Stimulated activated CD4-positive, alpha-beta T cell treated with anti-CD3 and anti-CD28 coated beads, Interleukin-15, amount 100 ng/mL, for 1 hour (primary cell): ENCODE results near the gene CDH13.

Source experiments
- DNase-seq, 2 donors: peaks; one replicate each; pipeline ENCODE4 v3.0.0-alpha.2; 2020; ENCODE audit warnings: low read depth in 1 of 2, low spot score in 1 of 2

The CDH13 gene

DNA sequence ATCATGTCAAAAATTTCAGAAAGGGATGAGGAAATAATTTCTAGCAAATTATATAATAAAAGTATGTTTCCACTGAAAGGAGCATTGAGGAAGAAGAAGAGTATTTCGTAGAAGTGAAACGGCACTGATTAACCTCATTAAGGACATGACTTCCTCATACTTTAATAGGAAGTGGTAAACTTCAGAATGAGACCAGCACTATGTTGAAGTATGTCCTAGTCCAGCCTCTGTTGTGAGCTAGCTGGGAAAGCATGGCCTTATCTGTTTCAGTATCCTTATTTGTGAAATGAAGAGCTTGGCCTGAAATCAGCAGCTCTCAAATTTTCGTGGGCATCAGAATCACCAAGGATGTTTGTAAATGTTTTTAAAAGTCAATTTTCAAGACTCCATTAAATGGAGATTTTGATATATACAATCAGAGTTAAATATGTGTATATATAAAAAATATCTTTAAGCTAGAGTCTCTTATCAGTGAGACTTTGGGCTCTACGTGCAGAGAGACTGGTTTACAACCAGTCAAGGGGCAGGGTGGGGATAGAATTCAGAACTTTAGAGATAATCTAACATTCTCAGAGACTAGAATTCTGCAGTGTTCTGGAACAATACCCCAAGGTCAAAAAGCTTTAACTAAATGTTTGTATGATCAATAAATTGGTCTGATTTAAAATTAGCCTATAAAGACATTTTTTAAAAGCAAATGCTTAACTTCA lies 365.4 kb downstream of the CDH13 start:
- no peak for DNase-seq

DNA sequence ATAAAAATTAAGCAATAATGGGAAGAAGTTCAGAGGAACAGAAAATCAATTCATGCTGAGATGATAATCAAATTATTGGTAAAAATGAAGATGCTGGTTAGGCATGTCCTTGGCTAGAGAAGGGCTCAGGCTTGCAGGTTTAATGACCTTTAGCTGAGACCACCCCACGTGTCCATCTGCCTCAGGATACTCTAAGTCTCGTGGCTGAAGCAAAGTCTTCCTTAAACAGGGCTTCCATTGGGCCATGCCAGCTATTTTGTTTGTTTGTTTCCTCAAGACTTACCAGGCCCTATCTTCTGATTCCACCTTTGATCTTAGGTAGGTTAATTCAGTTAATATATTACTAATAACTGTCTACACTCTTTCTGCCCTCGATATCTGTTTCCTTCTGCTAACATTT lies 366.0 kb downstream of the CDH13 start:
- DNase-seq: no peak

DNA sequence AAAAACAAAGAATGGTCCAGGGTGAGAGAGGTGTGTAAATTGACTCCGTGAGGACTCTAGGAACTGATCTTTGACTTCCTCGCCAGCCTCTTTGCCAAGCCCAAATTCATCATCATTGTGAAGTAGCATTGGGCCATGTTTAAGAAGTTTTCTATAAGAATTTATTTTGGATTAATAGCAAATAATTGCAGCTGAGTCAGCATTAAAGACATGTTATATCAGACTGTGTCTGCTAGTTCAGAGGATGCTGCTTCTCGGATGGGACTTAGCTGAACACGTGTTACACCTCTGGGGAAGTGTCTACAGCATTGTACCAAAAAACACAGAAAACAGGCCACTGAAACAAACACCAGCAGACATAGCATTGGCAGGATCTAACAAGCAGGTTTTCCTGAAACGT lies 366.6 kb downstream of the CDH13 start:
- DNase-seq: no peak

DNA sequence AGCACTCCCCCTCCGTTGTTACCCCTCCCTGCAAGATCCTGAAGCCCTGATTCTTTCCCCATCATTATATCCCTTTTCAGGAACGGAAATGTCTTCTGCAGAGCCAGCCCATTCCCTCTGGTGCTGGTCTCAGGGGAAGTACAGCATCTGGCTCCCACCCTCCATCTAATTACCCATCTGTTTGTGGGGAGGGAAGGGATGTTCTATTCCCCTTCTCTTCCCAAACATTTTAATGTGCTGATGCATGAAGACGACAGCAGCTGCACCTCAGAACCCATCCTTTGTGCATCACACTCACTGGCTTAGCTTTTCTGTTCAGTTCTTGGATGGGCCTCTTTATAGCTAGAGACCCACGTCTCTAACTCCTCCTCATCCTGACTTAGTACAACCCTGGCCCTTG lies 367.2 kb downstream of the CDH13 start:
- DNase-seq: no peak

DNA sequence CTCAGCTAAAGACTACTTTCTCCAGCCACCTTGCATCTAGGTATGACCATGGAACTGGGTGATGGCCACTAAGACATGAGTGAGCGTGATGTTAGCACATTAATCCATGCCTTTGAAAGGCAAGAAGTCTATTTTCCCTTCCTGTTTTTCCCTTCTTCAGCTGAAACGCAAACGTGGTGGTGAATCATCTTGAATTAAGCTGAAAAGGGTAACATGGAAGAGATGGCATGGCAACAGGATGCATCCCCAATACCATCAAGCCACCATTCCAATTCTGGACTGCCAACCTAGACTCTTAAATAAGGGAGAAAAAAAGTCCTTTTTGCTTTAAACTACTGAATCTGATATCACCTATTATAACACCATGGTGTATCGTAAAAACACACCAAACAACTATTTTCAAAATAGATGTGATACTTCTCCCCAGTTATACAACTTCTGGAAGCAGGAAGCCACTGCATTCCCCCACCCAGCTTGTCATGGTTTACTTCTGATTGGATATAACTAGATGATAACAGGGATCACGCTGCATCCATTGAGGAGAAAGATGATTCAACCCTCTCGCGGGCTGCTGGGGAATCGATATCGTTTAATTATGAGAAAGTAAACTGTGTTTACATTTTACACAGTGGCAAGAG lies 368.6 kb downstream of the CDH13 start:
- DNase-seq: no peak

DNA sequence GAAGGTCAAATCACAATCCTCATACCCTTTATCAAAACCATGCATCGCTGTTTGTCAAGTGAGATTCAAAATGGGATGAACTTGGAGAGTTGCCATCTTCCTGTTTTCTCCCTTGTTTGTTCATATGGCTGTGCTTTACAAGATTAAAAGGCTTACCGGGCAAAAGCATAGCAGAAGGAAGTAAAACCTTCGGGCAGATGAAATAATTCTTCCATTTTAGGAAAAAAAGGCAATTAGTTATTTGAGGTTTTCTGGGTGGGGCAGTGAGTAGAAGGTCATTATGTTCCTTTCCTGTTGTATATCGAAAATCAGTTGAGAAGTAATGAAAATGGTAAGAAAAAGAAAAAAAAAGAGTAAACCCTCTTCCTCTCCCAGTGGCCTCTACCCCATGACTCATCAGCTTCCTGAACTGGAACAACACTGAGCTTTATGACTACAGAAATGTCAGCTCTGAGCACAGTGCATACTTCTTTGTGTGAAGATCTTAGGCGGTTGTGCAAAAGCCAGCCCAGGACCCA lies 369.2 kb downstream of the CDH13 start:
- DNase-seq: no peak

DNA sequence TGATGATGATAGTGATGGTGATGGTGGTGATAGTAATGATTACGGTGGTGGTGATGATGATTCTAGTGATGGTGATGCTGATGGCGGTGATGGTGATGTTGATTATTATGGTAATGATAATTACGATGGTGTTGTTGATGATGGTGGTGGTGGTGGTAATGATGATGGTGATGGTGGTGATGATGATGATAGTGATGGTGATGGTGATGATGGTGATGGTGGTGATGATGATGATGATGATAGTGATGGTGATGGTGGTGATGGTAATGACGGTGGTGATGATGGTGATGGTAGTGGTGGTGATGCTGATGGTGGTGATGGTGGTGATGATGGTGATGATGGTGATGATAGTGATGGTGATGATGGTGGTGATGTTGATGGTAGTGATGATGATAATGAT lies 370.0 kb downstream of the CDH13 start:
- DNase-seq: no peak

DNA sequence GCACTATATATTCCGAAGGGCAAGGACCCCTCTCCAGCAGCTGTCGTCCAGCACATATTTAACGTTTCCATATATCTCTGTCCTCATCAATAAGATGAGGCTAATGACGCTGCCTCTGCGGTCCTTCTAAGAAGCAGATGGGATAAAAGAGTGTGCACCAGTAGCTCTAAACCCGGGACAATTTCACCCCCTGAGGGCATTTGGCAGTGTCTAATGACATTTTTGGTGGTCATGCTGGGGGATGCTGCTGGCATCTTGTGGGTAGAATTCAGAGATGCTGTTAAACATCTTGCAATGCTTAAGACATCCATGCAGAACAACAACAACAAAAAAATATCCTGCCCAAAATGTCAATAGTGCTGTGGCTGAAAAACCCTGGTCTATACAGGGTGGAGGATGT lies 372.9 kb downstream of the CDH13 start:
- no peak for DNase-seq

DNA sequence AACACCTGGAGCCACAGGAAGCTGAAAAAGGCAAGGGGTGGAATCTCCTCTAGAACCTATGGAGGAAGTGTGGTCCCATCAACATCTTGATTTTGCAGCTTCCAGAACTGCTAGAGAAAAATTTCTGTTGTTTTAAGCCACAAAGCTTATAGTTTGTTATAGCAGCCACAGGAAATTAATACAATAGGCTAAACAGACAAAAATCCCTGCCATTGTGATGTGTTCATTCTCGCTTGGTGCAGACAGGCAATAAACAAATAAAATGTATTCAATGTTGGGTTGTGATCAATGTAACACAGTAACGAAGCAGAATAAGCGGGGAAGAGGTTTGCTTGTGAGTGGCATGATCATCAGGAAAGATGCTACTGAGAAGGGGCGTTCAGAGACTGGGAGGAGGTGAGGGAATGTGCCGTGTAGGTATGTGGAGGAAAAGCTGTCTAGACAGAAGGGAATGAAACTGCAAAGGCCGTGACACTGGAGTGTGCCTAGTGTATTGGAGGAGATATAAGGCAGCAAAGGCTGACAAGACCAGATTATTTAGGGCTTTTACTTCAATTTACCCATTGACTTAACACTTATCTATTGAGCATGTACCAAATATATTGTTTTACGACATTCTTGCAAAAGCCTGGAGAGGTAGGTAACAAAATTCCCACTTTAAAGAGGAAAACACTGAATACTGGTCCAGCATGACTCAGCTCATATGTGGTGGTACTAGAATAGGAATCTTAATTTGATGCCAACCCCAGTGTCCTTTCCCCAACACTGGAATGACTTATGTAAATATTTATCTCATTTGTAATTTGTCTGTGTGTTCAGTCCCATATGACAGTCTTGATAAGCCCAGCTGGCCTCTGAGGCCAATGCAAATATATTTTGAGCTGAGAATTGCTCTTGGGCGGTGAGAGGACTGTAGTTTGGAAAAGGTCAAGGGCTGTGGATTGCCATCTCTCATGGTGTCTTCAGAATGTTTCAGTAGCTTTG lies 375.9 kb downstream of the CDH13 start:
- no peak for DNase-seq

DNA sequence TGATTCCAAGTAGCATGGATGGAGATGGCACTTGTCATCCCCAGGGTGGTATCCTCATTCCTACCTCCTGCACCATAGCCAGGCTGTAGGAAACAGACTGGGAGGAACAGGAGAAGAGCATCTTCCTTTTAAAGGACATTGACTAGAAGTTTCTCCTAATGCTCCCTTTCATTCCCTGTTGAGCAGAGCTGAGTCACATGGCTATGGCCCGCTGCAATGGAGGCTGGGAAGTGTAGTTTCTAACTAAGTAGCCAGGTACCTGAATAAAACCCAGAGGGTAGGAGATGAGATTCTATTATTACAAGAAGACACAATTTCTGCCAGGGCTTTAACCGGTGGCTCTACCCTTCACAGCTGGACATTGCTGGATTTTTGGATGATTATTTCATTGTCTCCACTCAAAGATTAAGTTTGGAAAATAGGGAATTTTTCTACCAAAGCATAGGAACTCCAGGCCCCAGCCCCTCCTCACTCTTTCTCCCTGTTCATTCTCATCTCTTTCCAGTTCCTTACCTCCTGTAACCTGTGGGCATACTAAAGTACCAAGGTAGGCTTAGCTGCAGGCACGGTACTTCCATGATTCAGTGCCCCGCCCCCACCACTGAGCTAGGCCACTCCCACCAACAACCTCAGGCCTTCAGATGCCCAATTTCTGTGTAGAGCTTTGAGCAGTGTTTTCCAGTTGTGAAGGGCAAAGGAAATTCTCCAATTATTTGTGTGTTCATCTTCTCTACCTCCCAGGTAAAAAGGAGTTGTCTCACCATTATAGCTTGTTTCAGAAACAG lies 378.3 kb downstream of the CDH13 start:
- no peak for DNase-seq

DNA sequence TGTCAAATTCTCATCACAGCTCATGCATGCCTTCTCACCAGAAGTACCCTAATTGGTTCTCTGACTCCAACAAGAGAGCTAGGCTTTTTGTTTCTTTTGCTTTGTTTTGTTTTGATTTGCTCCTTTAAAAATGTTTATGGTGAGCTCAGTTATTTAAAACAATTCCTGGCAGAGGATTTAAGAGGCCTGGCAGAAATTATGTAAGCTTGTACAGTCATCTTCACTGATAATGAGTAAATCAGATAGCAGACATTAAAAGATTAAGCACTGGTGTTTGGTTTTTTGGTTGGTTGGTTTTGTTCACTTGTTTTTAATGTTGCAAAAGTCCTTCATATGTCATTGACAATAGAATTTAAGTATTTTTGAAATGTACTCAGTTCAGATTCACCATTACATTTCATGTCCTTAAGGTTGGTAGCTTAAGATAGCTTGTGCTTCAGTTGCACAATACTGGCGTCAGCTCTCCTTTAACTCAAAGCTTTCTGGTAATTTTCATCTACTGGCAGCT lies 378.9 kb downstream of the CDH13 start:
- no peak for DNase-seq

DNA sequence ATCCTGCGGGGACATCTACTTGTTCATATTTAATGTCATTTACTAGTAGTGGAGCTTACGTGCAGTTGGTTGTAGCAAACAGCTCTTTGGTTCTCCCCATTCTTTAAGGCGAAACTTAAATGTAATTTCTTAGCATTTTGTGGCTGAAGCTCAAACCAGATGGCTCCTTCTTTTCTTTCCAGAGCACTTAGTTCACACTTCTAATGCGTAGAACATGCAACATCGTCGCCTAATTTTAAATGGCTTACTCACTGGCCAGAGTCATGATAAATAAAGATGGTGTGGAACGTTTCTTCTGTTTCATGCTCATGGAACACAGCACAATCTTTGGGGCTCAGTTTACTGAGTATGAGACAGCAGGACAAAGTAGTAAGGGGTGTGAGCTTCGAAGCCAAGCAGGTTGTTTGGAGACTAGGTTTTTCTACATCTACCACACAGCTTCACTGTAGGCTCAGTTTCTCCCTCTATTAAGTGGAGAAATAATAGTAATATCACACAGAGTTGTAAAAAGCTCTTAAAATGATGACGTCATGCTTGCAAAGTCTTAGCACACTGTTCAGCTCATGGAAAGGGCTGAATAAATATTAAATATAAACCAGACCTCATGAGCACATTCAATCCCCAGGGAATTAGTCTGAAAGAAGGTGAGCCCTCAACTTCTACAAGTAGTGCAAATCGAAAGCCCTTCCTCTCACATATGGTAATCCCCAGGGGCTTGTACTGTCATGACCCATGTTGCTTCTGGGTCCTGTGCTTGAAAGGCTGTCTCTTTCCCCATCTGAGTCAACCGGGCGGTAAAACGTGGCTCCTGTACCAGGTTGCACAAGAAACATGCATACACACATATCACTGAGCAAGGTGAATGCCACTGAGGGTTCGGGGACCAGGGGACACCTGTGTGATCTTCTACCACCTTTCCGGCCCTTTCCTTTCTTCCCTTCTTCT lies 384.3 kb downstream of the CDH13 start:
- no peak for DNase-seq

DNA sequence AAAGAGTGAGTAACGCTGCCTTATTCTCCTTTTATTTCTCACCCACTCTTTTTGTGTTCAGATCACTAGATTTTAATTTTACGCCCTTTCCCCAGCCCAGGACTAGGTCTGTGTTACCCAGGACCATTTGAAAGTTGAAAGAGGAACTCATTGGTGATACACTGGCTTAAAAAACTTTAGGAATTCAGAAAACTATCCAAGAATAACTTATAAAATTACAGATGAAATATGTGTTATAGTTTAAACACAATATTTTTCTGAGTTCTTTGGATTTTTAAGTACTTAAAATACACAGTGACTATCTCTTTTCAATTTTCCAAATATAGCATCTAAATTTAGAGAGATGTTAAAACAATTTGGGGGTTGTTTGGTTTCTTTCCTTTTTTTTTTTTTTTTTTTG lies 385.2 kb downstream of the CDH13 start:
- DNase-seq: no peak

DNA sequence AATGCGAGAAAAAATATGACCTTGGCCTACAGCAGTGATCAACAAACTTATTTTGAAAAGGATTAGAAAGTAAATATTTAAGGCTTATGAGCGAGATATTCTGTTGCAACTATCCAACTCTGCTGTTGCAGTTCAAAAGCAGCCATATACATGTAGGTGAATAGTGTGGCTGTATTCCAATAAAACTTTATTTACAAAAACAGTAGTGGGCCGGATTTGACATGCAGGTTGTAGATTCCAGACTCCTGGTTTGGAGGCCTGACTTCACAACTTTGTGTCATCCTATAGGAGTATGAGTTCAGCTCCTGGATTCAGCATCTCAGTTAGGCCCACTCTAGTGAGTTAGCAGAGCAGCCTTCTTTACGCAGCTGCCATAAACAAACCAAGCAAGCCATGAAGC lies 386.3 kb downstream of the CDH13 start:
- no peak for DNase-seq

DNA sequence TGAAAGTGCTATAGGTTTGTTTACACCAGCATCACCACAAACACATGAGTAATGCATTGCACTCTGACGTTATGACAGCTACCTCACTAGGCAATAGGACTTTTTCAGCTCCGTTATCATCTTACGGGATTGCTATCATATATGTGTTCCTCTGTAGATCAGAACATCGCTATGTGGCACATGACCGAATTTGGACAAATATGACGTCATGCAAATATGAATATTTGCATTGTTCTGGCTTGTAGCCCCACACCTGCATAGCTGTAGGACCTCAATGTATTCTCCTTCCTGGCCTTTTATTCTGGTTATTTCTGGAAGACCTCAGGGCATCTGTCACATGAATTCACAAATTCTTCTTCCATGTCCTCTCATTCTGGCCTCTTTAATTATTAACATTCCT lies 393.2 kb downstream of the CDH13 start:
- no peak for DNase-seq

DNA sequence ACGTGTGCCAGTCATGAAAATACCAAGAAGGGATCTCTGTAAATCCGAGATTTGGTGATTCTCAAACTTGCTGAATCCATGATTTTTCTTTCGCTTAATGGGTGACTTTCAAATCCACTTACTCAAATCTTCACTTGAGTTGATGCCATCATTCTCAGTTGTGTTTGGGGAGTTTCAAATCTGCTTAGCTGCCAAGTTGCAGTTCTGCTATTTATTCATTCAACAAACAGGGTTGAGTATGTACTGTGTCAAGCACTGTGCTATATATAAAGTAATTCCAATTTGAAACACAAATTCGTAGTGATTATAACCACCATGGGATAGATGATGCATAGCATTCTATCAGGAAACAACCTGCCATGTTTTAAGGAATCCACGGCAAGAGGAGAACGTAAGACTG lies 394.3 kb downstream of the CDH13 start:
- DNase-seq: no peak

DNA sequence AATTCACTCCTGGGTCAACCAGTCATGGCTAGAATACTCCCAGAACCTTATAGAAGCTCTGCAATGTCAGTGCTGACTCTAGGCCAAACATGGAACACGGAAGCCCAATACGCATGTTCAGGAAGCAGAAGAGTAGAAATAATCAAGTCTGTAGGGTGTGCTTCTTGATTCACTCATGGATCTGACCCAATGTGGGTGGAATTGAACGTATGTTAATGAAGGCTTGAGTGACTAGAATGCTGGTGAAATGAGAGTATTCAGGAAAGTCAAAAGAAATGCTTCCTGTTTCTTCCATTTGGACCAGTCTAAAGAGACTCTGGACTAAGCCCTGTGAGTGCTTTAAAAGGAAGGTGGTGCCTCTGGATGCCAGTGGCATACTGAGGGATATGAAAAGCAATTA lies 395.0 kb downstream of the CDH13 start:
- DNase-seq: no peak

DNA sequence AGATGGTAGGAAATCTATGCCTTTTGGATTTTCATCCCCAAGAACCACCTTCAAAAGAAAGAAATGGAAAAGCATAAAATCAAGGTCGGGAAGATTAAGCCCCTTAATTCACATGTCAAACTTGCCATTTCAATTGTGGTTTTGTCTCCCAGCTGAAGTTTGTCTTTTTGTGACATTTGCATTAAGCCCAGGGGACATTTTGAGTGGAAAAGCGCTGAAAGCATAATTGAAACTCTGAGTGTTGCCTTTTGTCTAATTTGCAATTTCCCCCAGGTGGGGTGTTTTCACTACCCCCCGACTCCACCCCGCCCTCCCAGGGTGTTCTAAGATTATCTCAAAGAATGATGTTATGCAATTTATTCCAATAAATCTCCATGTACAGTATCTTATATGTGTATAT lies 396.2 kb downstream of the CDH13 start:
- DNase-seq: no peak

DNA sequence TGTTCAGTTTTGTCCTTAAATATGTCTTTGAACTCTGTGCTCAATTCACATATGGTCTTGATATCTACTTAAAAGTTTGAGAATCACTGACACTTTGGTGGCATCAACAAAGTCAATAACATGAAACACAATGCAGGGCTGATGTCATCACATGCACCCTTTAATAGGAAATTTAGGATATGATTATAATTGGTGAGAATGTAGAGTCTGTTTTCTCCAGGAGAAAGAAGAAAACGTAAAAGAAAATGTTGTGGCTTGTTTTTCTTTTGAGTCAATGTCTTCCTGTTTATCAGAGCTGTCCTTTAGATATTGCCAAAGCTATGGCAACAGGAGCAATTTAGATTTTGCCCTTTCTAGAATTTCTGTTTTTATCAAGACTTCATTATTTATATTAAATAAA lies 396.9 kb downstream of the CDH13 start:
- DNase-seq: no peak

DNA sequence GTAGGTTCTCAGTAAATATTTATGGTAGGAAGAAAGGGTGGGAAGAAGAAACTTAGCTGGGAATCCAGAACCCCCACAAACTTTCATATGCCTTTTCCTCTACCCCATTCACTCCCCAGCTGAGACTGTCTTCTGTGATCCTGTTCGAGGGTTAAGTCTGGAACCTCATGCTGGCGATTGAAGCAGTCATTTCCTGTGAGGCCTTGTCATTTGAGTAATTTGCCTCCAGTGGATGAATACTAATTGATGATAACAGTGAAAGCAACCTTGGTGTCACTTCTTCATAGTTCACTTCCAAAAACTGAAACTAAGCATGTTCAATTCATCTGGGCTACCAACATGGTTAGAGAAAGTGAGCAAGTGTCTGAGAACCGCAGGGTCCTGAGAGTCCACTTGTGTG lies 401.2 kb downstream of the CDH13 start:
- DNase-seq: no peak
